NT2/D1 (cell line): Measurements from ENCODE around the gene CLSTN2.

ENCODE experiments used
- SUZ12 ChIP-seq: IDR thresholded peaks from 2 replicates; pipeline ENCODE4 v1.6.1; 2011; ENCODE audit not compliant: insufficient read length, insufficient read depth; ENCODE audit errors: extremely low read depth
- YY1 ChIP-seq: IDR thresholded peaks from 2 replicates; pipeline ENCODE4 v1.6.1; 2011; ENCODE audit not compliant: insufficient read length, insufficient read depth
- ZNF274 ChIP-seq: IDR thresholded peaks from 2 replicates; pipeline ENCODE4 v1.6.1; 2011; ENCODE audit warnings: mild to moderate bottlenecking, low read depth, low read length

GRCh38 chr3:140342668-140343067 lies 407.7 kb downstream of the CLSTN2 start:
- TF ChIP-seq YY1 (no peak), ZNF274 (no peak), SUZ12 (no peak)
